NCI-H1694 treated with DMSO at 0.1 percent for 48 hours (cell line): ENCODE data around the gene ANKRD33B.

Experiments used
- DNase-seq: peaks from one replicate; lab custom pipeline; 2025; lab: John Stamatoyannopoulos, UW

The ANKRD33B gene

DNA sequence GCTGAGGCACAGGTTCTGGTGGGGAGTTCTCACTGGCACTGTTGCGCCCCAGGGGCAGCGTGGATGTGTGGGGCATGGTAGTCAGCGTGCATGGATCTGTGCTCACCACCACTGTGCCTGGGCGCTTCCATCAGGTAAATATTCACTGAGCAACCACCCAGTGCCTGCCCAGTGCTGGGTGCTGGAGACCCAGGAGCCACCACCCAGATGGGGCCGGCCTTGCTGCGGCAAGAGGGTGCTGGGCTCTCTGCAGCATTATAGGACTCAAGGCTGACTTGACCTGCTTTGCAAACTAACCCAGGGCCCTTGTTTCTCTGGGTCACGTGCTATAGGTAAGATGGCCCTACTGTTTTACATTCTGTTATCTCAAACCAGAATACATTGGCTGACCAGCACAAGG, 136.6 kb downstream of the ANKRD33B start:
- no peak for DNase-seq

GRCh38 chr5:10701567-10702039, 137.7 kb downstream of the ANKRD33B start:
- DNase-seq = peak; percentile 55

- DNase-seq = no peak
These were observed 138.3 kb downstream of the ANKRD33B start for GRCh38 chr5:10702040-10702629.

GRCh38 chr5:10702911-10703491, 139.1 kb downstream of the ANKRD33B start:
- DNase-seq = no peak

GRCh38 chr5:10703676-10704075, 139.8 kb downstream of the ANKRD33B start:
- DNase-seq = no peak

GRCh38 chr5:10704949-10705621, 141.2 kb downstream of the ANKRD33B start:
- no peak for DNase-seq

GRCh38 chr5:10705747-10706146, 141.9 kb downstream of the ANKRD33B start:
- DNase-seq = no peak

- DNase-seq = no peak
These were observed 142.5 kb downstream of the ANKRD33B start for GRCh38 chr5:10706326-10706725.
